ENCODE measurements around the gene AGAP1.

The AGAP1 gene

DNA sequence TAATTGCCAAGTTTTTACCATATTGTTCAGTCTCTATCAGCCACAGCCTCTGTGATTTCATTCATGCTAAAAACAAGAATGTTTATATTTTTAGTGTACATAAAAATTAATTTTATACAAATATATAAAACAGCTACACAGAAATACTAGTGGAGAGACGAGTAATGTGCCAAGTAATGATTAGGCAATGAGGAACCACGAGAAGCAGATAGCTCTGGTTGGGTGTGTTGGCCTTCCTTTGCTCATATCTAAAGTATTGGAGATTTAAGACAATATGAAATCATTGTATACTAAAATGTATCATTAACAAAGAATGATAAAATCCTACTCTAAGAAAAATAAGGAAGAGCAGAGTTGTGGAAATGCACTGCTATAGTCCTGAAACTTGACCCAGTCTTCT is 326.7 kb downstream of the AGAP1 start:
- no peak for DNase-seq
- ATAC-seq, result no peak

- DNase-seq (no peak), ATAC-seq (no peak)
These were observed 330.5 kb downstream of the AGAP1 start for GRCh38 chr2:235824331-235824730.

DNA sequence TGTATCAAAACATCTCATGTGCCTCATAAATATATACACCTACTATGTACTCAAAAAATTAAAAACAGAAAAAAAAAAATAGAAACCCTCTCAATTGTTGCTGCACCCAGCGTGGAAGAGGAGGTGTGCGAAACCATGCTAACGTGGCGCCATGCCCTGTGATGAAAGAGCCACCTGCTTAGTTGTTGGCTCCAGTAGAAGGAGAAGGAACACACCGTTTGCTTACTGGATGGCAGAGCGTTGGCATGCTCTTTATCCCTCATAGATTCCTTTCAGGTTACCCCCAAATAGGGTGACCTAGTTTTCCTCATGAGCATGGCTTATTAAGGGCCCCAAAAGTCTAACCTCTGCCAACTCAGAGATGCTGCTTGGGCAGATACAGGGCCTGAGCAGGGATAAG is 332.1 kb downstream of the AGAP1 start:
- ATAC-seq, result no peak
- no peak for DNase-seq

- DNase-seq, result no peak
These were observed 333.0 kb downstream of the AGAP1 start for GRCh38 chr2:235826826-235827225.

DNA sequence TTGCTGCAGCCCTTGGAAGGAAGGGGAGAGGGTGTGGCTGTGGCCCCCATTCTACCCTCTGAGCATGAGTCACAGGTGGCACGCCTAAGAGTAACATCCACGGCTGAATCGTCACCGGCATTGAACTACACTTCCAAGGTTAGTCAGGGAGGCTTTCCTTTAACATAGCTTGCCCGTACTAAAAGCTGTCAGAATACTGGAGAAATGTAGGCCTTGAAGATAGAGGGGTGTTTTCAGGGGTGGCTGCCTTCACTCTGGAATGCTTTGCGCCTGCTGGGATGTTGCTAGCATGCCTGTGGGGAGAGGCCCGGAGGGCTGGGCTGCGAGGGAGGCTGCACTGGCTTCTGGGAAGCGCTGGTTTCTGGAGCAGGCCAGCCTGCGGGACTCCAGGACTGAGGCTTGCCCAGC is 333.7 kb downstream of the AGAP1 start:
- DNase-seq (no peak), ATAC-seq (no peak)

More at GRCh38 chr2:235826826-235827225, 333.0 kb downstream of the AGAP1 start:
- no peak for ATAC-seq

GRCh38 chr2:235829726-235830125 is 335.9 kb downstream of the AGAP1 start:
- ATAC-seq (no peak), DNase-seq (no peak)

DNA sequence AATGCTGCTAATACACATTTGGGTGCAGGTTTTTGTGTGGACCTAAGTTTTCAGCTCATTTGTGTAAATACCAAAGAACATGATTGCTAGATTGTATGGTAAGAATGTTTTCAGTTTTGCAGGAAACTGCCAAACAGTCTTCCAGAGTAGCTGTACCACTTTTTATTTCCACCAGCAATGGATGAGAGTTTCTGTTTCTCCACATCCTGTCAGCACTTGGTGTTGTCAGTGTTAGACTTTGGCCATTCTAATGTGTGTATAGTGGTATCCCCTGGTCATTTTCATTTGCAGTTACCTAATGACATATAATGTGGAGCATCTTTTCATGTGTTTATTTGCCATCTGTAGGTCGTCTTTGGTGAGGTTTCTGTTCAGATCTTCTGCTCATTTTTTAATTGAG is 337.9 kb downstream of the AGAP1 start:
- no peak for ATAC-seq
- no peak for DNase-seq

- ATAC-seq (no peak), DNase-seq (no peak)
These were observed 339.1 kb downstream of the AGAP1 start for GRCh38 chr2:235832941-235833340.

DNA sequence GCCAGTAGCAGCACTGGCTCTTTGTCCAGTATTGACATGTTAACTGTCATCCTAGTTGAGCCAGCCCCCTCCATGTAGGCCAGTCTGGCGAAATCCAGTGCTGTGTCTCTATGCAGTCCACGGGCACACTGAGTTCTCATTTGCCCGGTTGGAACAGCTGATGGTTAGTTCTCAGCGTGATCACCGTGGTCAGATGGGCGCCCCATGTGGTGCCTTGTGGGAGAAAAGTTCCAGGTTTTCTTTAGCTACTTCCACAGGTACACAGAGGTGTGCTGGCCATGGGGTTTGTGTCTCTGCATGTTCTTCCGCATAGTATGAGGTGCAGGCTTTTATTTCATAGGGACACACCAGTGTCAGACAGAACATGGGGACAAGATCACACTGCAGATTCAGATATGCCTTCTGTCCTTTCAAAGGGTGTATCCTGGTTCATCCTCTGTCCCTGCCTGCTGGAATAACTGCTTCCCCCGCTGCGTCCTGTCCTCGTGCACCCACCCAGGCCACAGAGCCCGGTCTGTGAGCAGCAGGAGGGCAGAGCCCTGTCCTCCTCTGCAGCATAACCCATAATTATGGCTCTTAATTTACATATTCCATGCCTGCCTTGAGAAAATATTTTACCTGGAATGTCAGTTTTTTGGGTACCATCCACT is 340.3 kb downstream of the AGAP1 start:
- ATAC-seq (no peak), DNase-seq (no peak)

DNA sequence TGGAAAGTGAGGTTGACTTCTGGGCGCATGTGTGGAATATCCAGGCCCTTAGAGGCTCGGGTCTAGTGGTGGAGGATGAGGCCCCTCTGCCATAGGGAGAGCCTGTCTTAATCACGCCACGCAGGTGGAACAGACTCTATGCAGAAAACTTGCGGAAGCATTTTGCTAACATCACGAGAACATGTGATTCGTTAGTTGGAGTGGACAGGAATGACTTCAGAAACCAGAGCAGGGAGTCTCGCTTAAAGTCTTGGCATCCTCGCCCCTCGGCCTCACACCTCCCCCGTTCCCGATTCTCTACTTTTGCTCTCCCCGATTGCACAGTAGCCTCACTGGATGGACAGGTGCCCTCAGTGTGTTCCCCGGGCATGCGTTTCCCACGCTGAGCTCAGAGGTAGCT is 340.9 kb downstream of the AGAP1 start:
- ATAC-seq, result no peak

DNA sequence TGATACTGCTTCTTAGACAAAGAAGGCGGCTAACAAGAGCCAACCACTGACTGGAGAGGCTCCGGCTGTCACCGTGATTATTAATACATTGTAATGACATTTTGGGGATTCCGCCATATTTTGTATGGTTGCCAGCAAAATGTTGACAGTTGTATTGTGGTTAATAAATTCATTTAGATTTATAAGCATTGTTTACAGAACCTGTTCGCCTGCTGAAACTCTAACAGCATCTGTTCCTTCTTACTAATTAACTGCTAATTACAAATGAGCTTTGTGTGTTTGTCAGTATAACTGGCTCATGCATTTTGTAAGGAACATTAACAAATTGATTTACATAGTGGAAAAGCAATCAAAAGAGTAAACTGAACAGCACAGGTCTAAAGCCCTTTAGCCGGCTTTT is 342.0 kb downstream of the AGAP1 start:
- DNase-seq (no peak), ATAC-seq (no peak)

More for the DNA sequence above, 340.9 kb downstream of the AGAP1 start:
- DNase-seq, result no peak

DNA sequence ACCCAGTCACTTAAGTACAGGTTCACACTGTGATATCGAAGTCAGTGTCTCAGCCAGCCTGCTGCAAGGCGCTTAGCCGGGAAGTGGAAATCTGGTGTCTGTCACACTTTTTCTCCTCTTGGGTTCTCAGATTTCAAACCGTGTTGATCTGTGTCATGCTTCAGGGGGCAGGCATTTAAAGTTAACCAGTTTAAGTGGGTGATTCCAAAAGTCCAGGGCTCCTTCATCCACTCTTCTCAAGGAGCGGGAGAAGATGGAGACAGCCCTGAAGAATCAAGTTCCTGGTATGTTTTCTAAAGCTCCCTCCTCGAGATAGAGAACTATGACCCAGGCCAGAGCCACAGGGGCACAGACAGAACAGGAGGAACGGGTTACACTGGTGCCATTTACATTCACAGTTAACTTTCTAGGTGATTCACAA is 342.7 kb downstream of the AGAP1 start:
- no peak for DNase-seq
- ATAC-seq, result no peak

GRCh38 chr2:235839226-235839625 is 345.4 kb downstream of the AGAP1 start:
- DNase-seq, result no peak
- no peak for ATAC-seq

- no peak for DNase-seq
- no peak for ATAC-seq
These were observed 346.1 kb downstream of the AGAP1 start for GRCh38 chr2:235839974-235840373.

- no peak for DNase-seq
- ATAC-seq, result no peak
These were observed 348.0 kb downstream of the AGAP1 start for GRCh38 chr2:235841863-235842262.

DNA sequence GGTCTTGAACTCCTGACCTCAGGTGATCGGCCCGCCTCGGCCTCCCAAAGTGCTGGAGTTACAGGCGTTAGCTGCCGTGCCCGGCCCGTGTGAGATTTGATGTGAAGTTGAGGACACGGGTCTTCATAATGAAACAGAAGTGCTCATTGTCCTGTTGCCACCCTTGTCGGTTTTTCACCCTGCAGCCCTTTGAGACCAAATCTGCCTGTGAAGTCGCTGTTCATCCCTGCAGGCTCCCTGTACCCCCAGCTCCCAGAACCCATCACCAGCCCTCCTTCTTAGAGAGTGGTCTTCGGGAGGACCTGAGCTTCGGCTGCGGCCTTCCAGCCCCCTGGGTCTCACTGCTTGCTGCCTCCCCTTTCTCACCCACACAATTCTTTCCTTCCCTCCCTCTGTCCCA is 349.1 kb downstream of the AGAP1 start:
- no peak for DNase-seq
- no peak for ATAC-seq

DNA sequence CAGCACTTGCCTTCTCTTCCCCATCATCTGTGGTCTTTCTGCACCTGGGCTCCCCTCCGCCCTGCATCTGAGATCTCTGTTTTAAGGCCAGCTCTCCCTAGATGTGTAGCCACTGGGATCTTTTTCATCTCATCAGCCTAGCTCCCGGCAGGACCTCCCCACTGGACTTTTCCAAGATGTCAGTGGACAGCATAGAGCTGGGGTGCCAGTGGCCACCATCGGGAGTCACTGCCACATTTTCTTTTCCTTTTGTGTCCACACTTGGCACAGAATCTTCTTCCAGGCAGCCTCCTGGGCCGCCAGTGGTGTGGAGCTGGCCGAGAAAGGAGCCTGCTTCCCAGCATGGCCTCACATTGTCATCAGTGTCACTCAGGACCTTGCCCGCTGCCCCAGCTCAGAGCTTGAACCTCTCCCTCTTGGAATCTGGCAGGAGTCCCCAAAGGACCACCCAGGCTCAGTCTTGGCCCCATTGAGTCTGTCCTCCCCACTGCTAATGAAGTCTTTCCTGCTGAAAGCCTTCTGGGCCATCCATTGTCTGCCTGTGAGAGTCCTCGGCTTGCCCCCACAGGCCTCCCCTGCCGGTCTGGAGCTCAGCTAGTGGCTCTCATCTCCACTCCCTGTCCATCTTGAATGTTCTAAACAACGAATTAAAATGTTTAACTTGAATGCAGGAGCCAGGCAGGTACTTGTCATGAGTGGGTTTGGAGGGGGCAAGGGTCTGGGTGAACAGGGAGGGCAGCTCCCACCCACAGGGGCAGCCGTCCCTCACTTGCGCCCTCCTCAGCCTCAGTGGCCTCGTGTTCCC is 349.9 kb downstream of the AGAP1 start:
- ATAC-seq, result no peak
- no peak for DNase-seq

- no peak for ATAC-seq
These were observed 350.7 kb downstream of the AGAP1 start for GRCh38 chr2:235844561-235844960.

DNA sequence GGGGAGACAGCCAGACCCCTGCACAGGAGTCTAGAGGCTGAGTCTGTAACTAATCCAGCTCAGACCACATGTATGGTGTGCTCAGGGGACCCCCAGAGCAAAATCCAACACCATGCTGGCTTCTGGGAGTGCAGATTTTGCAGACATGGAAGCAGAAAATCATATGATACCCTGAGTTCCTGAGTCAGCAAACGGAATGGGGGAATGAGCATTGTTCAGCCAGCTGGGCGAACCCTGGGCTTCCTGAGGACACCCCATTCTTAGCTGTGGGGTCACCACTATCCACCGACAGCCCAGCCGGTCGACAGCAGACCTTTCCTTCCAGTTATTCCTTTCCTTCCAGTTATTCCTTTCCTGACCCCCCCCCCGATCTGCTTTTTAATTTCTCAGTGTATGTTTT is 351.4 kb downstream of the AGAP1 start:
- DNase-seq, result no peak
- no peak for ATAC-seq

More at GRCh38 chr2:235844561-235844960, 350.7 kb downstream of the AGAP1 start:
- DNase-seq, result no peak

- no peak for DNase-seq
These were observed 353.7 kb downstream of the AGAP1 start for GRCh38 chr2:235847576-235847975.

DNA sequence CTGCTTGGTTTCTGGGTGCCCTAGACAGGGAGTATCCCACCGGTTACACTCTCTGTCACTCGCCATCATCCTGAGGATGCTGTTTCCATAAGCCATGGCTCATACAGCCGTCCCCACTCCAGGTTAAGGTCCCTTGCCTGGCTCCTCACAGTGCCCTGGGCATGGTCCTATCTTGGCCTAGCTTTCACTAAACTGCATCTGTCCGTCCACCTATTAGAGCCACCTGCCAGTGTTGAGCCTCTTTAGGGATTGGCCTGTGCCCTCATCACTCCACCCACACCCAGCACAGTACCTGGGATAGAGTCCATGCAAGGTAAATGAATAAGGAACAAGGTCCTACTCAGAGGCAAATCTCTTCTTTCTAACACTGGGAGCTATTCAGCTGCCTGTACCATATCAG is 354.2 kb downstream of the AGAP1 start:
- ATAC-seq, result no peak
- no peak for DNase-seq

More at GRCh38 chr2:235847576-235847975, 353.7 kb downstream of the AGAP1 start:
- no peak for ATAC-seq

DNA sequence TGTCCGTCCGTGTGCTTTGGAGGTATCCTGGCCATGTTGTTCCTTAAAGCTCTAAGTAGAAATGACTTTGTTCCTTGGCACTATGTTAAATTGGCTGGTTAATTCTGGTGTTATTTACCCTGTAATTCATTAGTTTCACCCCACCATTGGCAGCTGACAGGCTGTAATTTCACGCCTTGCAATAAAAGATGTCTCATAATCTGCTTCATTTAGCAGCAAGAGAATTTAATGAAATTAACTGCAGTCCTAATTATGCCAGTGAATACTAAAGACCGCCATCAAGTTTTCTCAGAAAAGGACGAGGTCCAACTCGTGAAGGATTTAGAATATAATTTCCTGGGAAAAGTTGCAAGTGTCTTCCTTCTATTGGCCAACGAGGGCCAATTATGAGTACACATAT is 355.1 kb downstream of the AGAP1 start:
- DNase-seq, result no peak

GRCh38 chr2:235849489-235849888 is 355.6 kb downstream of the AGAP1 start:
- ATAC-seq (no peak), DNase-seq (no peak)

More for the DNA sequence above, 355.1 kb downstream of the AGAP1 start:
- no peak for ATAC-seq

GRCh38 chr2:235850289-235850688 is 356.4 kb downstream of the AGAP1 start:
- ATAC-seq, result no peak

More at GRCh38 chr2:235850289-235850688, 356.4 kb downstream of the AGAP1 start:
- DNase-seq, result no peak
